HepG2 (cell line): ENCODE data around the gene PARVA.

Source experiments
- CTCF ChIP-seq: sonication (generic); formaldehyde crosslinking; IDR thresholded peaks from 2 replicates; pipeline ENCODE4 v1.5.0; 2020; ENCODE audit warnings: mild to moderate bottlenecking, missing genetic modification reagents, moderate library complexity
- MAZ ChIP-seq, 2 experiments: sonication (generic) in 1 of 2; formaldehyde crosslinking in 1 of 2; IDR thresholded peaks; 2 replicates each; pipeline versions ENCODE4 v1.5.0 to v1.6.1; 2012 to 2020; ENCODE audit warnings: low read depth in 2 of 2, mild to moderate bottlenecking in 2 of 2, borderline replicate concordance in 1 of 2, improper control_type of control experiment in 1 of 2, low read length in 1 of 2, missing genetic modification reagents in 1 of 2, moderate library complexity in 1 of 2
- MED1 ChIP-seq: sonication (generic); formaldehyde crosslinking; IDR thresholded peaks from 2 replicates; pipeline ENCODE4 v1.4.0; 2020; ENCODE audit warnings: missing genetic modification reagents
- MEIS2 ChIP-seq: sonication (generic); formaldehyde crosslinking; IDR thresholded peaks from 2 replicates; pipeline ENCODE4 v1.9.0; 2021; ENCODE audit warnings: mild to moderate bottlenecking, missing genetic modification reagents
- MXI1 ChIP-seq: IDR thresholded peaks from 3 replicates; pipeline ENCODE4 v1.6.1; 2012; ENCODE audit warnings: low read depth, low read length, inconsistent platforms, borderline replicate concordance
- ZFP36L1 ChIP-seq: sonication (generic); formaldehyde crosslinking; IDR thresholded peaks from 2 replicates; pipeline ENCODE4 v1.8.0; 2022; ENCODE audit warnings: mild to moderate bottlenecking, missing genetic modification reagents, moderate library complexity
- ZKSCAN5 ChIP-seq: sonication (generic); formaldehyde crosslinking; IDR thresholded peaks from 2 replicates; pipeline ENCODE4 v1.5.1; 2020; ENCODE audit warnings: mild to moderate bottlenecking, missing genetic modification reagents
- ZNF841 ChIP-seq: sonication (generic); formaldehyde crosslinking; IDR thresholded peaks from 2 replicates; pipeline ENCODE4 v1.8.1; 2023; ENCODE audit warnings: missing genetic modification reagents, borderline replicate concordance

- TF ChIP-seq ZKSCAN5 (CRISPR knock-in tag) = no peak
- TF ChIP-seq ZNF841 (CRISPR knock-in tag) = no peak
- TF ChIP-seq CTCF = no peak
- no peak for TF ChIP-seq MAZ (IDR thresholded peaks at IDR 0.05; ENCODE audit: borderline replicate concordance, low read depth, low read length)
- no peak for TF ChIP-seq MAZ (CRISPR knock-in tag; IDR thresholded peaks at IDR 0.05; ENCODE audit: low read depth)
- no peak for TF ChIP-seq MED1
- TF ChIP-seq MEIS2 (CRISPR knock-in tag) = no peak
- TF ChIP-seq MXI1 = no peak
- no peak for TF ChIP-seq ZFP36L1 (CRISPR knock-in tag)
These were observed 111.9 kb downstream of the PARVA start for GRCh38 chr11:12489246-12489772.
